GM19240 (cell line): ENCODE results near the gene GFM2.
"Not testable (repeated sequence)": the region's sequence is repeated elsewhere in the genome, so short reads cannot be mapped to it uniquely, and the experiment has no call there.

ENCODE experiments used
- DNase-seq: peaks from one replicate; pipeline ENCODE4 v3.0.0; 2011; ENCODE audit warnings: low spot score; ENCODE audit not compliant: insufficient read length

GFM2 gene

GRCh38 chr5:74722271-74722670 lies 44.6 kb downstream of the GFM2 start:
- no peak for DNase-seq

GRCh38 chr5:74717596-74717995 lies 49.3 kb downstream of the GFM2 start:
- no peak for DNase-seq

GRCh38 chr5:74693191-74693590 lies 73.7 kb downstream of the GFM2 start:
- DNase-seq, result no peak

- no peak for DNase-seq
Observed at GRCh38 chr5:74686962-74687751, 79.8 kb downstream of the GFM2 start.

GRCh38 chr5:74685979-74686631 lies 80.8 kb downstream of the GFM2 start:
- DNase-seq, result no peak

GRCh38 chr5:74684900-74685851 lies 81.7 kb downstream of the GFM2 start, which contains the start of gene HEXB:
Gene HEXB, plus strand, starts transcription at chr5:74685233. Its CDS starts 28 bp downstream, at chr5:74685261.
- peak; percentile 42 for DNase-seq

- no peak for DNase-seq
Observed at GRCh38 chr5:74679966-74680365, 87.0 kb downstream of the GFM2 start.

GRCh38 chr5:74679300-74679699 lies 87.6 kb downstream of the GFM2 start:
- not testable (repeated sequence) for DNase-seq

GRCh38 chr5:74678123-74678522 lies 88.8 kb downstream of the GFM2 start:
- not testable (repeated sequence) for DNase-seq

GRCh38 chr5:74676466-74676865 lies 90.5 kb downstream of the GFM2 start:
- not testable (repeated sequence) for DNase-seq

- no peak for DNase-seq
Observed at GRCh38 chr5:74673011-74673790, 93.7 kb downstream of the GFM2 start.

GRCh38 chr5:74672215-74672877 lies 94.6 kb downstream of the GFM2 start:
- no peak for DNase-seq
